ENCODE data around the gene HTR3B.
"Not testable (repeated sequence)": the region's sequence is repeated elsewhere in the genome, so short reads cannot be mapped to it uniquely, and the experiment has no call there.

Gene HTR3B

DNA sequence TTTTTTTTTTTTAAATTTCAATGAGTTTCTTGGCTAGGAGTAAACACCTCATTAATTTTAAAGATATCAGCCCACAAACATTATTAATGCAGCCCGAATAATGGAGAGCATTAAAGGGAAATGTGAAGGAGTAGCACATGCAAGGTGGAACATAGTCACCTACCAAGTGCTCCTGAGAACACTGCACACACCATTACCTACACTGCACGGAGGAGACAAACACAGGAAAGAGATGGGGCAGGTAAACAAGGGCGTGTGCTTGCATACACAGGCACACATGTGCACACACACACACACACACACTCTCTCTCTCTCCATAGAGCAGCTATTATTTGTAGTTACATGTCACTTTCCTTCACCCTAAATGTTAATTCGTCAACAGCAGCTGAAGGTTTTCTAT lies 30.2 kb downstream of the HTR3B start:
- no peak for DNase-seq (ENCODE audit: low read depth, low spot score)
- no peak overlapping the region for H3K4me3 ChIP-seq (ENCODE audit: low read depth, low read length)
- TF ChIP-seq, protein P1, sequence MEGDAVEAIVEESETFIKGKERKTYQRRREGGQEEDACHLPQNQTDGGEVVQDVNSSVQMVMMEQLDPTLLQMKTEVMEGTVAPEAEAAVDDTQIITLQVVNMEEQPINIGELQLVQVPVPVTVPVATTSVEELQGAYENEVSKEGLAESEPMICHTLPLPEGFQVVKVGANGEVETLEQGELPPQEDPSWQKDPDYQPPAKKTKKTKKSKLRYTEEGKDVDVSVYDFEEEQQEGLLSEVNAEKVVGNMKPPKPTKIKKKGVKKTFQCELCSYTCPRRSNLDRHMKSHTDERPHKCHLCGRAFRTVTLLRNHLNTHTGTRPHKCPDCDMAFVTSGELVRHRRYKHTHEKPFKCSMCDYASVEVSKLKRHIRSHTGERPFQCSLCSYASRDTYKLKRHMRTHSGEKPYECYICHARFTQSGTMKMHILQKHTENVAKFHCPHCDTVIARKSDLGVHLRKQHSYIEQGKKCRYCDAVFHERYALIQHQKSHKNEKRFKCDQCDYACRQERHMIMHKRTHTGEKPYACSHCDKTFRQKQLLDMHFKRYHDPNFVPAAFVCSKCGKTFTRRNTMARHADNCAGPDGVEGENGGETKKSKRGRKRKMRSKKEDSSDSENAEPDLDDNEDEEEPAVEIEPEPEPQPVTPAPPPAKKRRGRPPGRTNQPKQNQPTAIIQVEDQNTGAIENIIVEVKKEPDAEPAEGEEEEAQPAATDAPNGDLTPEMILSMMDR (IDR thresholded peaks at IDR 0.05; ENCODE audit: low read depth, low read length), result no peak
- in situ Hi-C loops (cut with HindIII; ENCODE audit: low sequenced_read_pairs), result no loop called here

DNA sequence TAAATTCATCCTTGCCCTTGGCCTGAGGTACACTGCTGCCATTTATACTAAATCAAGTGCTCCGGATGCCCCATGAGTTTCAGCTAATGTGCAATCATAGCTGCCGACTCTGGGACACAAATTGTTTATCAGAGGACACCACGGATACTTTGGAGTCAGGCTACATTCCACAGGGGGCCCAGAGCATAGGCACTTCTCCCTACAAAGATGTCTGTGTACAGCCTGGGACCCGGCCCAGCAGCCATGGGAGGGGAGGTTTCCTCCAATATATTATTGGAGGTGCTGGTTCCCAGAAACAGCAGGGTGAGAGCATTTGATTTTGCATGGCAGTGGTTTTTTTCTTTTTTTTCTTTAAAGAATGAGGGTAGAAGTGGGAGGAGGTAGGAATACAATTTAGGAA lies 31.3 kb downstream of the HTR3B start:
- TF ChIP-seq, protein P1 (IDR thresholded peaks at IDR 0.05; ENCODE audit: low read depth, low read length), result no peak
- H3K4me3 ChIP-seq (ENCODE audit: low read depth, low read length), result no peak overlapping the region
- in situ Hi-C loops (cut with HindIII; ENCODE audit: low sequenced_read_pairs), result no loop called here
- no peak for DNase-seq (ENCODE audit: low read depth, low spot score)

DNA sequence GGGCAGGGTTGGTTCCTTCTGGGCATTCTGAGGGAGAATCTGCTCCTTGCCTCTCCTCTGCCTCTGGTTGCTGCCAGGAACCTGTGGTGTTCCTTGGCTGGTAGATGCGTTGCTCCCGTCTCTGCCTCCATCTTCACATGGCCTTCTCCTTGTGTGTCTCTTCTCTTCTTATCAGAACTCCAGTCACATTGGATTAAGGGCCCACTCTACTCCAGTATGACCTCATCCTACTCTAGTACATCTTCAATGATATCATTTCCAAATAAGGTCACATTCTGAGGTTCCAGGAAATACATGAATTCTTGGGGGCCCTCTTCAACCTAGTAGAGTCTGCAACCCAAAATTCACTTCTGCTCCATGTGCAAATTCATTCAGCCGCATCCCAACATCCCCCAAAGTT lies 33.3 kb downstream of the HTR3B start:
- DNase-seq (ENCODE audit: low read depth, low spot score), result no peak
- H3K4me3 ChIP-seq (ENCODE audit: low read depth, low read length), result no peak overlapping the region
- in situ Hi-C loops (cut with HindIII; ENCODE audit: low sequenced_read_pairs), result no loop called here
- TF ChIP-seq, protein P1 (IDR thresholded peaks at IDR 0.05; ENCODE audit: low read depth, low read length), result no peak

DNA sequence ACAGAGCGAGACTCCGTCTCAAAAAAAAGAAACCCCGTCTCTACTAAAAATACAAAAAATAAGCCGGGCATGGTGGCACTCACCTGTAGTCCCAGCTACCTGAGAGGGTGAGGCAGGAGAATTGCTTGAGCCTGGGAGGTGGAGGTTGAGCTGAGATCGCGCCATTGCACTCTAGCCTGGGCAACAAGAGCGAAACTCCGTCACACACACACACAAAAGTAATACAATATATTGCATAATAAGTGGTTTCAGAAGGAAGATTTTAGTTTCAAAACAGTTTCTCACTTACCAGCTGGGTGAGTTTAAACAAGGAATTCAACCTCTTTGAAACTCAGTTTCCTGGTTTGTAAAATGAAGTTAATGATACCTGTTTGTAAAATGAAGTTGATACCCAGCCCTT lies 37.7 kb downstream of the HTR3B start:
- in situ Hi-C loops (cut with HindIII; ENCODE audit: low sequenced_read_pairs), result no loop called here
- H3K4me3 ChIP-seq (ENCODE audit: low read depth, low read length), result no peak overlapping the region
- TF ChIP-seq, protein P1 (IDR thresholded peaks at IDR 0.05; ENCODE audit: low read depth, low read length), result no peak
- DNase-seq (ENCODE audit: low read depth, low spot score), result no peak

DNA sequence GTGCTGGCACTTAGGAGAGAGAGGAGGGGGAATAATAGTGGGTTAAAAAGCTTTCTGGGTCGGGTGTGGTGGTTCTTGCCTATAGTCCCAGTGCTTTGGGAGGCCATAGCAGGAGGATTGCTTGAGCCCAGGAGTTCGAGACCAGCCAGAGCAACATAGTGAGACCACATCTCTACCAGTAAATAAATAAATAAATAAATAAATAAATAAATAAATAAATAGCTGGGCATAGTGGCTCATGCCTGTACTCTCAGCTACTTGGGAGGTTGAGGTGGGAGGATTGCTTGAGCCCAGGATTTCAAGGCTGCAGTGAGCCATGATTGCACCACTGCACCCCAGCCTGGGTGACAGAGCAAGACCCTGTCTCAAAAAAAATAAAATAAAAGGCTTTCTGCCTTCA lies 41.6 kb downstream of the HTR3B start:
- H3K4me3 ChIP-seq (ENCODE audit: low read depth, low read length); in situ Hi-C loops (cut with HindIII; ENCODE audit: low sequenced_read_pairs): not testable (repeated sequence)

DNA sequence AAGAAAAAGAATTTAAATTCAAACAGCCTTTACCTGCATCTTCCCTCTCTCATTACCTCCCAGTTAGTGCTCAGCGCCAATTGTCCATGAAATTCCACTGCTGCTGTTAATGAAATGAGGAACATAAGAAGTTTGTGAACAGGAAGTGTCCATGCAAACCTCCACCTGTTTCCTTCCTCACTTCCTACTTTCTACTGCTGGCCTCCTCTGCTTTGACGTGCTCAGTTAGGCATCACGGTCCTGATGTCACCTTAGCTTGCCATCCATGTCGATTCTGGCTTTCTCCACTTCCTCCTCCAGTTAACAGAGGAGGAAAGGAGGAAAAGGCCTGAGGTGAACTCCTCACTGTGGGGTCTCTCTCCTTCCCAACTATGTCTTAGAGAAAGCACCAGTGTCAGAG lies 43.4 kb downstream of the HTR3B start:
- TF ChIP-seq, protein P1 (IDR thresholded peaks at IDR 0.05; ENCODE audit: low read depth, low read length), result no peak
- H3K4me3 ChIP-seq (ENCODE audit: low read depth, low read length), result no peak overlapping the region
- no peak for DNase-seq (ENCODE audit: low read depth, low spot score)
- in situ Hi-C loops (cut with HindIII; ENCODE audit: low sequenced_read_pairs), result no loop called here

More for the DNA sequence above, 41.6 kb downstream of the HTR3B start:
- not testable (repeated sequence) for DNase-seq (ENCODE audit: low read depth, low spot score)

DNA sequence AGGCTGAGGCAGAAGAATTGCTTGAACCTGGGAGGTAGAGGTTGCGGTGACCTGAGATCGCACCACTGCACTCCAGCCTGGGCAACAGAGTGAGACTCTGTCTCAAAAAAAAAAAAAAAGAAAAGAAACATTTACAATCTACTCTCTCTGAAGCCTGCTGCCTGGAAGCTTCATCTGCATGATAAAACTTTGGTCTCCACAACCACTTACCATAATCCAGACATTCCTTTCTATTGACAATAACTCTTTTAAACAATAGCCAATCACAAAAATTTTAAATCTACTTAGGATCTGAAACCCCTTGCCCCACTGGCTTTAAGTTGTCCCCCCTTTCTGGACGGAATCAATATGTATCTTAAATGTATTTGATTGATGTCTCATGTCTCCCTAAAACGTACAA lies 45.3 kb downstream of the HTR3B start:
- TF ChIP-seq, protein P1 (IDR thresholded peaks at IDR 0.05; ENCODE audit: low read depth, low read length), result no peak
- in situ Hi-C loops (cut with HindIII; ENCODE audit: low sequenced_read_pairs), result no loop called here
- no peak overlapping the region for H3K4me3 ChIP-seq (ENCODE audit: low read depth, low read length)
- no peak for DNase-seq (ENCODE audit: low read depth, low spot score)

Measured in astrocyte of the spinal cord (primary cell).